Kasumi-1 (cell line): Measurements from ENCODE around the gene PASD1.
"Not testable (repeated sequence)": the region's sequence is repeated elsewhere in the genome, so short reads cannot be mapped to it uniquely, and the experiment has no call there.

Experiments used
- DNase-seq, 2 experiments: peaks; one replicate each; lab custom pipeline; 2025; lab: John Stamatoyannopoulos, UW

PASD1 gene, protein sequence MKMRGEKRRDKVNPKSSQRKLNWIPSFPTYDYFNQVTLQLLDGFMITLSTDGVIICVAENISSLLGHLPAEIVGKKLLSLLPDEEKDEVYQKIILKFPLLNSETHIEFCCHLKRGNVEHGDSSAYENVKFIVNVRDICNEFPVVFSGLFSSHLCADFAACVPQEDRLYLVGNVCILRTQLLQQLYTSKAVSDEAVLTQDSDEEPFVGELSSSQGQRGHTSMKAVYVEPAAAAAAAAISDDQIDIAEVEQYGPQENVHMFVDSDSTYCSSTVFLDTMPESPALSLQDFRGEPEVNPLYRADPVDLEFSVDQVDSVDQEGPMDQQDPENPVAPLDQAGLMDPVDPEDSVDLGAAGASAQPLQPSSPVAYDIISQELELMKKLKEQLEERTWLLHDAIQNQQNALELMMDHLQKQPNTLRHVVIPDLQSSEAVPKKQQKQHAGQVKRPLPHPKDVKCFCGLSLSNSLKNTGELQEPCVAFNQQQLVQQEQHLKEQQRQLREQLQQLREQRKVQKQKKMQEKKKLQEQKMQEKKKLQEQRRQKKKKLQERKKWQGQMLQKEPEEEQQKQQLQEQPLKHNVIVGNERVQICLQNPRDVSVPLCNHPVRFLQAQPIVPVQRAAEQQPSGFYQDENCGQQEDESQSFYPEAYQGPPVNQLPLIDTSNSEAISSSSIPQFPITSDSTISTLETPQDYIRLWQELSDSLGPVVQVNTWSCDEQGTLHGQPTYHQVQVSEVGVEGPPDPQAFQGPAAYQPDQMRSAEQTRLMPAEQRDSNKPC

DNA sequence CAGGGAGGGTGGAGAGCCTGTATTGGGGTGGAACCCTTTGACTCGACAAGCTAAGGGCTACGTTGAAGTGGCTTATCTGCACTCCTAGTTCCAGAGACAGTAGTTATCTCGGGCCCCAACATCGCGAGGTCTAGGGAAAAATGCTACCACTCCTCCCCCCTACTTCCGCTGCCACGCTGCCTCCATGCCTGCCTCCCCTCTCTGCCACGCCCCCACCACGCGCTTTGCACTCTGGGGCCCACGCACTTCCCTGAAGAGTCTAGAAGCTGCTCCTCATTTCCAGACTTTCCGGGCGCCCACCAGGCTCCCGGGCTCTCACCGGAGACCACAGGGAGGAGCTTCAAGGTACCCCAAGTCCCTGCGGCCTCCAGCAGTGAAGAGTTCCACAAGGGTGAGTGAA, at the start of gene PASD1:
PASD1 (plus strand) TSS at position 227 of the 400 bp plus-strand sequence. CDS start 37,879 bp downstream, outside the sequence.
- DNase-seq: no peak

DNA sequence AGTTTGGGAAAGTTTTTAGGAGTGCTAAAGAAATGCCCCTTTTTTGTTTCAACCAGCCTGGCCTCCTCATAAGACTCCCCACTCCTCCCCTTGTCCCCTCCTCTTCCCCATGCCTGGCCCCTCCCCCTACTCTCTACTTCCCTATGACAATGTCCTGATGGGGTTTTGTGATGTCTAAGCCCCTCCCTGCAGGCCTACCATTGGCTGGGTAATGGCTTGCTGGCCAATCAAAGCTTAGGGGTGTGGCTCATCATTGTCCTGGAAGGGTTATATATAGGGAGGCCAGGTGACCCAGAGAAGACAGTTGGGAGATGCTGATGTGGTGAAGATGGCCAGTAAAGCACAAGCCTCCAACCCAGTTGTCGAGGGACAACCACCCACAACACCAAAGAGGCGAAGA, 48.2 kb upstream of the PASD1 start:
- no peak for DNase-seq

DNA sequence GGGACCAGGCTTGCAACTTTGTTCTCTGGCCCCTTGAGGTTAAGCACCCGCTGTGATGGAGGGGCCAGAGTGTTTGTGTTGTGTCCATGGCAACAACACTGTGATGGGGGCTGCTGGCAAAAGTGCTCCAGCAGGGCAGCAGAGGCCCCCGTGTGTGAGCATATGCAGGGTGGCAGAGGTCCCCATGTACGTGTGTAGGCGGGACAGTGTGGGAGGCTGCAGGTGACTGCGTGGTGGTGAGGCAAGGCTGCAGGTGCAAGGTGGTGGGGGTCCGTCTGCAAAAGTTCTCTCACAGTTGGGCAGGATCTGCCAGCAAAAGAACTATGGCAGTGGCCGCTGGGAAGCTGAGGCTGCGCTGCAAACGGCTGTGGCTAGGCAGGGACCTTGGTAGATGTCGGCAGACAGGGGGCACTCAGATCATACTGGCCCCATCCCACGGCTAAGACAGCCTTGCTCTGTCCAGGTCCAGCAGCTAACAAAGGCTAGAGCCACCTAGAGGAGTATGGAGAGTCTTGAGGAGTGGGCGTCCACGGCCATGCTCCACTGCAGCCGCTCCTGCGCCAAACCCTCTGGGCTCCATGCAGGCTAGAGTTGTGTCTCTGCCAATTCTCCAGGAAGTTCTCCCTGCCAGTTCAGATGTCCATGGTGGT, 46.8 kb upstream of the PASD1 start:
- DNase-seq: no peak

DNA sequence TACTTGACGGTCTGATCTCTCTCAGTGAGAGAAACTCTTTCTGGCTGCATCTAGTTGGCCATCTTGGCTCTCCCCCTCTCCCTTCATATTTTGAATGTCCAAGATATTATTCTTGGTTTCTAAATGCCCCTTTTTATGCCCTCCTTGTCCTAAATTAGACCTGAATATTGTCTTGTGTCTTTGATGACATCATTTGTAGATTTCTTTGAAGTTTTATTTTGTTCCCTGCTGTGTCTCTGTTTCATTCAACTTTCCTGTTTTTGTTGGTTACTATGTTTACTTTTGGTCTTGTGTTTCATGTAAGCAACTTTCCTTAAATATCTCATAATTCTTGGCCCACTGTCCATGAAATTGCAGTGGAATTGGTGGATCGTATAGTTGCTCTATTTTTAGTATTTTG, 46.1 kb upstream of the PASD1 start:
- no peak for DNase-seq

DNA sequence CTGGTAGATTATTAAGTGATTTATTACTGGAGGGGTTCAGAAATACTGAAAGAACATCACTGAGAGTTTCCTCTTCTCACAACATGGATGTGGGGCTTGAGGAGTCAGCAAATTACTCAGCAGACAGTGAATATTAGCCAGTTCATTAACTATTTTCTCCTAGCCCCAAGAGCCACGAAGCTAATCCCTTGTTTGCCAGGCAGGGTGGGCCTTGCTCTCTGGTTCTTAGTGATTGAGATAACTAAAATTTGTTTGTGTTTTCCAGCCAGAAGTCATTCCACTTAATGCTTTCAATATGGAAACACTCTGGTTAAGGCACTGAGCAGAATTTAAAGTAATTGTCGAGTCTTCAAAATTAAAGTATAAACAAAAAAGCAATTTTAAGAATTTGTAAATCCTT, 40.1 kb upstream of the PASD1 start:
- DNase-seq: no peak

DNA sequence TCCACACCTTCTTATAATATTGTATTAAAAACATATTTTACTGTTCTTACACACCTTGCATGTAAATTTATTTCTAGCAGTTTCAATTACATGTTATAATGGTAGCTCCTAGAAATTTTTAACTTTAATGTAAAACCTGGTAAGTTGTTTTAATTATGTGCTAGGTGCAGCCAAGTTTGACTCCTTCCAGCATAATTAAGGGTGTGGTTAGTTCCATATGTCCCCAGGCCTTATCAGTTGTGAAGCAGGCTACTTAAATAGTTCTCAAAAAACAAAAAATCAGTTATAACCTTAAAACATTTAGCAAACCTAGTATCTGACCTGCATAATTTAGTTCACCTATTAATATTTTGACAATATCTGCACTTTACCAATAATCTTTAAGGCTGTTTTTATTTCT, 26.9 kb upstream of the PASD1 start:
- no peak for DNase-seq

DNA sequence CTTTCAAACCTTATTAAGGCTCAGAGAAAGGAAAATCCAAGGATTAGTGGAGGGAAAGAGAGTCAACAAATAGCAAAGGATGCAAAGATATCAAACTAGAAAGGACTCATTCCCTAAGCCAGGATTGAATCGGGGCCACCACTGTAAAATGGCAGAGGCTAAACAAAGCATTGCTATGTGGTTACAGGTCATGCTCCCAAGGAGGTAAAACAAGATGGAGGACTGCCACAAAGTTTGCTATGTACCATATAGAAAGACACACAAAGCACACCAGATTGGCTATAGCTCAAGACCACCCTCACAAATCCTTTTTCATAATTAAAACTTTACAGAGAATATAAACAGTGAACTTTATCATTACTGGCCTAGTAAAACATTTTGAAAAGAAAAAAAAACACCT, 25.9 kb upstream of the PASD1 start:
- DNase-seq: no peak

DNA sequence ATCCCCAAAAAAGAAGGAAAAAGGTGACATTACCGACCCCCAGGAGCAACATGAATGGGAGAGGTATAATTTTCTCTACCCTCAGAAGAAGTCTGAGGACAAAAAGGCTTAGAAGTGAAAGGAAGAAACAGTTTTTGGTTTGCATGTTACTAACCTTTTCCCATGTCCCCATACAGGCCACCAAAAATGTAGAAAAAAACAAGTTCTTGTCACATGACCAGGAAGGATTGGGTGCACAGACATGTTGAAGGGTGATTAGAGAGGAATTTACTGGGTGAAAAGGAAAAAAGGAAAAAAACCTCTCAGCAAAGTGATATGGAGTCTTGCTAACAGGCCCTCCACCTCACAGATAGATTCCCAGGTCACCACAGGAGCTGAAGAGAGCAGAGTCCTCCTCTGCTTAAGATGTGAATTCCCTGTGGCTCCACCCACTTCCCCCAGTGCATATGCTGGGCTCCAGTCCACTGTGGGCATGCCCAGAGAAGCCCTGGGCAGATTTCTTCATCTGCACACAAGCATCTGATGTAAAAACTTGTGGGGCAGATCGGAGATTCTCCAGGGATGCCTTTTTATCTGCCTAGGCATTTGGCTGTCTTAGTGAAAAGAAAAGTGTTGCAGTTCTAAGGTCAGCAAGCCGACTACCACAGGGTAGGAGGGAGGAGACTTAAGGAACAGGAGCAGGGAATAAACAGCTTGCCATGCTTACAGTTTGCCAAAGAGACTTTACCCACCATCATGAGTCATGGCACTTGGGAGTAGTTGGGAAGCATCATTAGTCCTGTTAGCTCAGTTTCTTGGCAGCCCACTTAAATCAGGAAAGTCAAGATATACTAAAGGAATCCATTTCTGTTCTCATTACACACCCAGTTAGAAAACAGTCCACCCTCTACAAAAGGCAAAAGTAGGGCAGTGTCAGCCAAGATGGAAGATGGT, 25.0 kb upstream of the PASD1 start:
- no peak for DNase-seq

DNA sequence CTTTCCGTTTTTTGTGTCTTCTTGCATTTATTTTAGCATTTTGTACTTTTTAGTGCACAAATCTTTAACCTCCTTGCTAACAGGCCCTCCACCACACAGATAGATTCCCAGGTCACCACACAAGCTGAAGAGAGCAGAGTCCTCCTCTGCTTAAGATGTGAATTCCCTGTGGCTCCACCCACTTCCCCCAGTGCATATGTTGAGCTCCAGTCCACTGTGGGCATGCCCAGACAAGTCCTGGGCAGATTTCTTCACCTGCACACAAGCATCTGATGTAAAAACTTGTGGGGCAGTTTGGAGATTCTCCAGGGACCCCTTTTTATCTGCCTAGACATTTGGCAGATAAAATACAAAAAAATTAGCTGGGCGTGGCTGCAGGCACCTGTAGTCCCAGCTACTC, 19.8 kb upstream of the PASD1 start:
- DNase-seq: no peak

DNA sequence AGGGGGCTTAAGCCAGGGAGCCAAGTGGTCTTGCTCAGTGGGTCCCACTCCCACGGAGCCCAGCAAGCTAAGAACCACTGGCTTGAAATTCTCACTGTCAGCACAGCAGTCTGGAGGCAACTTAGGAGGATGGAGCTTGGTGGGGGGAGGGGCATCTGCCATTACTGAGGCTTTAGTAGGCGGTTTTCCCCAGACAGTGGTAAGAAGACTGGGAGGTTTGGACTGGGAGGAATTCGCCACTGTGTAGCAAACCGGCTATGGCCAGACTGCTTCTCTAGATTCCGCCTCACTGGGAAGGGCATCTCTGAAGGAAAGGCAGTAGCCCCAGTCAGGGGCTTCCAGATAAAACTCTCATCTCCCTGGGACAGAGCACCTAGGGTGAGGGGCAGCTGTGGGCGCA, 17.2 kb upstream of the PASD1 start:
- not testable (repeated sequence) for DNase-seq

DNA sequence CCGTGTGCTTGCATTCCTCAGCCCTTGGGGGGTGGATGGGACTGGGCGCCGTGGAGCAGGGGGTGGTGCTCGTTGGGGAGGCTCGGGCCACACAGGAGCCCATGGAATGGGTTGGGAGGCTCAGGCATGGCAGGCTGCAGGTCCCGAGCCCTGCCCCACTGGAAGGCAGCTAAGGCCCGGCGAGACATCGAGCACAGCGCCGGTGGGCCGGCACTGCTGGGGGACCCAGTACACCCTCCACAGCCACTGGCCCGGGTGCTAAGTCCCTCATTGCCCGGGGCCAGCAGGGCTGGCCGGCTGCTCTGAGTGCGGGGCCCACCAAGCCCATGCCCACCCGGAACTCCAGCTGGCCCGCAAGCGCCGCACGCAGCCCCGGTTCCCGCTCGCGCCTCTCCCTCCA, 12.3 kb upstream of the PASD1 start:
- not testable (repeated sequence) for DNase-seq

DNA sequence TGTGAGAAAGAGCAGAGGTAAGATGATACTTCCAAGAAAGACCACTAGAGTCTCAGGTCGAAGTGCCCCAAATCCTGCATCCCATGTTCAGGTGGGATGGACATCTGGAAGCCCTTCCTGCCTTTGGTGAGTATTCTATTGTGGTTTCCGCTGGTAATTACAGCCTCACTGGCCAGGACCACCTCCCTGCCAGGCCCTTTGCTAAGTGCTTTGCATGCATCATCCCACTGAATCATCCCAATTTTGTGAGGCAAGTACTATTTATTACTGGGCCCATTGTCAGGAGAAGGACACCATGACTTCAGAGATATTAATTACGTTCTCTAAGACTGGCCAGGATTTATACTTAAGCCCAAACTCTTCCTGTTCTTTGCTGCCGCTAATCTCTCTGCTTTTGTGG, 10.7 kb upstream of the PASD1 start:
- DNase-seq: no peak

DNA sequence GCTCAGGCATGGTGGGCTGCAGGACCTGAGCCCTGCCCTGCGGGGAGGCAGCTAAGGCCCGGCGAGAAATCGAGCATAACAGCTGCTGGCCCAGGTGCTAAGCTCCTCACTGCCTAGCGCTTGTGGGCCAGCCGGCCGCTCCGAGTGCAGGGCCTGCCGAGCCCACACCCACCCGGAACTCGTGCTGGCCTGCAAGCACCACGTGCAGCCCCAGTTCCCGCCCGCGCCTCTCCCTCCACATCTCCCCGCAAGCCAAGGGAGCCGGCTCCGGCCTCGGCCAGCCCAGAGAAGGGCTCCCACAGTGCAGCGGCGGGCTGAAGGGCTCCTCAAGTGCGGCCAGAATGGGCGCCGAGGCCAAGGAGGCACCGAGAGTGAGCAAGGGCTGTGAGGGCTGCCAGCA, 8.2 kb upstream of the PASD1 start:
- DNase-seq: not testable (repeated sequence)

DNA sequence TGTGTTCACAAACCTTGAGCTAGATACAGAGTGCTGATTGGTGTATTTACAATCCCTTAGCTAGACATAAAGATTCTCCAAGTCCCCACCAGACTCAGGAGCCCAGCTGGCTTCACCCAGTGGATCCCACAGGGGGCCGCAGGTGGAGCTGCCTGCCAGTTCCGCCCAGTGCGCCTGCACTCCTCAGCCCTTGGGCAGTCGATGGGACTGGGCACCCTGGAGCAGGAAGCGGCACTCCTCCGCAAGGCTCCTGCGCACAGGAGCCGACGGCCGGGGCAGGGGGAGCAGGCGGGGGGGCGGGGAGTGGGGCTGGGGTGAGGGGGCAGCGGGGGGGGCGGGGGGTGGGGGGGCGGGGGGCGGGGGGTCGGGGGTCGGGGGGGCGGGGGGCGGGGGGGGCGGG, 990 bp upstream of the PASD1 start:
- not testable (repeated sequence) for DNase-seq

DNA sequence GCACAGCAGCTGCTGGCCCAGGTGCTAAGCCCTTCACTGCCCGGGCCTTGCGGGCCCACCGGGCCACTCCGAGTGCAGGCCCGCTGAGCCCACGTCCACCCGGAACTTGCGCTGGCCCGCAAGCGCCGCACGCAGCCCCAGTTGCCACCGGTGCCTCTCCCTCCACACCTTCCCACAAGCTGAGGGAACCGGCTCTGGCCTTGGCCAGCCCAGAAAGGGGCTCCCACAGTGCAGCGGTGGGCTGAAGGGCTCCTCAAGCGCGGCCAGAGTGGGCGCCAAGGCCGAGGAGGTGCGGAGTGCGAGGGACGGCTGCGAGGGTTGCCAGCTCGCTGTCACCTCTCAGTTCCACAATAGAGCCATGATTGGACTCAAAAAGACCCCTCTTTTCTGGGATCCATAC, 472 bp upstream of the PASD1 start:
- DNase-seq: not testable (repeated sequence)

DNA sequence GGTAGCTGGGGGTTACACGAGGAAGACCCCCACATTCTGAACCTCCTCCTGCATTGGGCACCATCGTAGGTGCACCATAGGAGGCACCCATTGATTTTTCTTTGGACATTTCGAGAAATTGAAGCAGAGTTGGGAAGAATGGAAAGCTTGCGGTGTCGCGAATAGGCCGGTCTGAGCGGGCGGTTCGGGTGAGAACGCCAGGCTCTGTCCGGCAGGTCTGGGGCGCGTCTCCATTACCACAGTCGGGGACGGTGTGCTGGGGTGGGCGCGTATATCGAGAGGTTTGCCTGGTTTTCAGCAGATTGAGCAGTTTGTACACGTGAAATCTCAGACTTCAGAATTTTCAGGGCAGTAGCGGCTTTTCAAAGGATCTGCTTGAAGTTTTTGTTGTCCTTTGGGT, 560 bp downstream of the PASD1 start:
- DNase-seq: no peak

DNA sequence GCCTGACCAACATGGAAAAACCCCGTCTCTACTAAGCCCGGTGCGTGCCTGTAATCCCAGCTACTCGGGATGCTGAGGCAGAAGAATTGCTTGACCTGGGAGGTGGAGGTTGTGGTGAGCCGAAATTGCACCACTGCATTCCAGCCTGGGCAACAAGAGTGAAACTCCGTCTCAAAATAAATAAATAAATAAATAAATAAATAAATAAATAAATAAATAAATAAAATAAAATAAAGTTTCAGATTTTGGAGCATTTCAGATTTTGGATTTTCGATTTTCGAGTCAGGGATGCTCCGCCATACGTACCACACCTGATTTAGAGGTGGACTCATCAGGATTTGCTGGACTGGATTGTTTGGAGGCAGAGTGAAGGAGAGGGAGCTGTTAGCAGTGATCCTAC, 3.4 kb downstream of the PASD1 start:
- DNase-seq: not testable (repeated sequence)

DNA sequence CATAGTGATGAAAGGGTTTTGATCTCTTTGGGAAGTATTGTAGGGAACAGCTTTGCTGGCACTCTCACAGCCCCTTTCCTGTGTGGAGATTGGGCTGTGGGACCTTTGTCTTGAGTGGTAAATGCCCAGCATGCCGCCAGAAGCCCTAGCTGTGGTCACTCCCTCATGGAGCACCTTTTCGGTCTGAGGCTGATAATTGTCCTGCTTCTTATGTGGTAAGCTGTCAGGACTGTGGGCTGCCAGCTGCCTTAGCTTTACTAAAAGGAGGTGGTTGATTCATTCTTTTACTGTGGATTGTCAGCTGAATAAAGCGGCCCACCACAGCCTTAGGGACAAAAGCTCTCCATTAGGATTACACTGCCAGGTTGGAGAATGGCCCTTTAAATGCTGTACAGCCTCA, 7.1 kb downstream of the PASD1 start:
- no peak for DNase-seq

DNA sequence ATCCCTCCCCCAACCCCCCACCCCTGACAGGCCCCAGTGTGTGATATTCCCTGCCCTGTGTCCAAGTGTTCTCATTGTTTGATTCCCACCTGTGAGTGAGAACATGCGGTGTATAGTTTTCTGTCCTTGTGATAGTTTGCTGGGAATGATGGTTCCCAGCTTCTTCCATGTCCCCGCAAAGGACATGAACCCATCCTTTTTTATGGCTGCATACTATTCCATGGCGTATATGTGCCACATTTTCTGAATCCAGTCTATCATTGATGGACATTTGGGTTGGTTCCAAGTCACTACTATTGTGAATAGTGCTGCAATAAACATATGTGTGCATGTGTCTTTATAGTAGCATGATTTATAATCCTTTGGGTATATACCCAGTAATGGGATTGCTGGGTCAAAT, 29.9 kb downstream of the PASD1 start:
- not testable (repeated sequence) for DNase-seq

DNA sequence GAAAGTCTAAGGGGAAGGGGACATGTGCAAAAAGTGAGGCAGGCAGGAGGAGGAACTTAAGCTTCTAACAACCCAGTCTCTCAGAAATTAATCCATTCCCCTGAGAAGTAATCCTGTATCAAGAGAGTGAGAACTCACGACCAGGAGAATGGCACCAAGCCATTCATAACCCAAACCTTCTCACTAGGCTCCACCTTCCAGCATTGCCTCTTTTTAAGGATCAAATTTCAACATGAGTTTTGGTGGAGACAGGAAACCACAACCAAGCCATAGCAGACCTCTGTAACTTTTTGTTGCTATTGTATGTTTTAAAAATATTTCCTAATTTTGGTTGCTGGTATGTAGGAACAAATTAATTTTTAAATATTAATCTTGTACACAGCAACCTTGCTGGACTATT, 32.8 kb downstream of the PASD1 start:
- peak; percentile 61 to 63 for DNase-seq

DNA sequence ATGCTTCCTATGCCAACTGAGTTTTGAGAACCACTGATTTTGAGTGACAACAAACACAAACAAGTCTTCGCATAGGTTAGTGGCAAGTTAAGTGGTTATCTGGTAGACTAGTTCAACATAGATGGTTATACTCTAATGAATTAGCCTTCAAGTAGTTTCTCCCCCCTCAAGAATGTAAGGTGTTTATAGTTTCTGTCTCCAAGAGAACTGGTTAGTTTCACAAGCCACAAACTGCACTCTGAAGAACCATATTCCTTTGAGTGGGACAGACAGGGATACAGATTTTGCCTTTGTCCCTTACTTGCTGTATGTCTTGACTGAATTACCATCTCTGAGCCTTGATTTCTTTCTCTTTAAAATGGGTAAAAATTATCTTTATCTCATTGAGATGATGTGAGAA, 41.5 kb downstream of the PASD1 start:
- DNase-seq: no peak

DNA sequence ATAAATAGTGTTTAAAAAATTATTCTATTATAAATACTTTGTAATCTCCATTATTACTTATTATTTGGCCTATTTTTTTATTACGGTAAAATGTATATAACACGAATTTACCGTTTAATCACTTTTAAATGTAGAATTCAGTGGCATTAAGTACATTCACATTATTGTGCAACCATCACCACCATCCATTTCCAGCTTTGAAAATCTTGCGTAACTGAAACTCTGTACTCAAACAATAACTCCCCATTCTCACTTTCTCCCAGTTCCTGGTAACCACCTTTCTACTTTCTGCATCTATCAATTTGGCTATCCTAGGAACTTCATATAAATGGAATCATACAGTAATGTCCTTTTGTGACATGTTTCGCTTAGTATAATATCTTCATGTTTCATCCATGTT, 45.7 kb downstream of the PASD1 start:
- DNase-seq: no peak
